Activated CD8-positive, alpha-beta memory T cell treated with anti-CD3 and anti-CD28 coated beads for 24 hours (primary cell): Measurements from ENCODE around the gene TADA3.

ENCODE experiments used
- DNase-seq: peaks from one replicate; pipeline ENCODE4 v3.0.0-alpha.2; 2020

TADA3 gene

GRCh38 chr3:9792405-9793160 lies at the start of gene TADA3, which contains the start of gene ARPC4:
TSS of gene TADA3 (minus strand) at chr3:9792473. CDS start at chr3:9791466, 1,007 bp downstream.
TSS of gene ARPC4 (plus strand) at chr3:9793082. CDS start at chr3:9793122, 40 bp downstream.
- DNase-seq = peak; percentile 95

- DNase-seq = no peak
These were observed 48.7 kb upstream of the TADA3 start for GRCh38 chr3:9841015-9841414.

GRCh38 chr3:9838856-9839255 lies 46.6 kb upstream of the TADA3 start:
- no peak for DNase-seq

- no peak for DNase-seq
These were observed 45.7 kb upstream of the TADA3 start for GRCh38 chr3:9837701-9838582.

GRCh38 chr3:9834520-9835380 lies 42.5 kb upstream of the TADA3 start:
- no peak for DNase-seq

- DNase-seq = no peak
These were observed 40.8 kb upstream of the TADA3 start for GRCh38 chr3:9833078-9833477.

- DNase-seq = no peak
These were observed 39.0 kb upstream of the TADA3 start for GRCh38 chr3:9831253-9831652.

- DNase-seq = no peak
These were observed 36.8 kb upstream of the TADA3 start for GRCh38 chr3:9828801-9829755.

GRCh38 chr3:9826815-9827573 lies 34.7 kb upstream of the TADA3 start:
- DNase-seq = no peak

GRCh38 chr3:9825451-9826040 lies 33.3 kb upstream of the TADA3 start:
- DNase-seq = no peak

- no peak for DNase-seq
These were observed 28.7 kb upstream of the TADA3 start for GRCh38 chr3:9820946-9821345.

GRCh38 chr3:9820543-9820942 lies 28.3 kb upstream of the TADA3 start:
- no peak for DNase-seq

- DNase-seq = no peak
These were observed 26.5 kb upstream of the TADA3 start for GRCh38 chr3:9818666-9819335.

- no peak for DNase-seq
These were observed 25.2 kb upstream of the TADA3 start for GRCh38 chr3:9817436-9817835.

- DNase-seq = no peak
These were observed 23.7 kb upstream of the TADA3 start for GRCh38 chr3:9815986-9816385.

GRCh38 chr3:9812870-9813483 lies 20.7 kb upstream of the TADA3 start:
- DNase-seq = no peak

GRCh38 chr3:9810846-9811245 lies 18.6 kb upstream of the TADA3 start:
- DNase-seq = no peak

GRCh38 chr3:9810433-9810770 lies 18.1 kb upstream of the TADA3 start:
- no peak for DNase-seq

GRCh38 chr3:9809615-9810432 lies 17.6 kb upstream of the TADA3 start, which contains the start of gene TTLL3:
TSS of gene TTLL3 (plus strand) at chr3:9810262. CDS start at chr3:9810662, 400 bp downstream.
- DNase-seq = peak; percentile 82
